Measurements from ENCODE around the gene ANO3.

Gene ANO3

GRCh38 chr11:26662916-26663315 lies 331.0 kb downstream of the ANO3 start:
- Histone ChIP-seq H3K27me3 (no peaks in the 10 kb centered on the region), H3K27ac (no peak overlapping the region), H3K36me3 (no peaks in the 10 kb centered on the region), H3K9me3 (no peaks in the 10 kb centered on the region), H3K4me1 (no peaks in the 10 kb centered on the region), H3K4me3 (no peak overlapping the region)
- no peak for TF ChIP-seq CTCF (IDR thresholded peaks at IDR 0.05)
- no peak for DNase-seq
- intact Hi-C loops (cut with DNase I; ENCODE audit: low total_unique reads), result no loop called here

DNA sequence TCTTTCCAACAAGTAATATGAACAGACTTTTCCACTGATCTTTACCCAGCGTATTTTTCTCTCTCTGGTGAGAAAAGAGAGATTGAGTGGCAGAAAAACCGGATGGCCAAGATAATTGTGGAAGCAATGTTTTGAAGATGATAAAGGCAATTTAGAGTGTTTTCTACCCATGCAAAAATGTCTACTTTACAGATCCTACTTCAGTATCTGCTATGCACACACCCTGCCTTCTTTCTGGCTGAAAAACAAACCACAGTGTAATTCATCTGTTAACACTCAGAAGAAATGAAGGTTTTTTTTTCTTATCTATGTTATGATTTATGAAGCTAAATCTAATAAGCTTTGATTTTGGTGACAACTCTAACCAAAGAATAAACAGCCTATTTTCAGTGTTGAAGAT lies 333.1 kb downstream of the ANO3 start:
- Histone ChIP-seq H3K27me3 (no peaks in the 10 kb centered on the region), H3K9me3 (no peaks in the 10 kb centered on the region), H3K4me3 (no peak overlapping the region), H3K27ac (no peak overlapping the region), H3K36me3 (no peaks in the 10 kb centered on the region), H3K4me1 (no peaks in the 10 kb centered on the region)
- intact Hi-C loops (cut with DNase I; ENCODE audit: low total_unique reads), result no loop called here
- DNase-seq, result no peak
- TF ChIP-seq CTCF (IDR thresholded peaks at IDR 0.05), result no peak

- Histone ChIP-seq H3K36me3 (no peaks in the 10 kb centered on the region), H3K9me3 (no peaks in the 10 kb centered on the region), H3K27ac (no peak overlapping the region), H3K4me1 (no peaks in the 10 kb centered on the region), H3K4me3 (no peak overlapping the region), H3K27me3 (no peaks in the 10 kb centered on the region)
- no peak for DNase-seq
- TF ChIP-seq CTCF (IDR thresholded peaks at IDR 0.05), result no peak
- intact Hi-C loops (cut with DNase I; ENCODE audit: low total_unique reads), result no loop called here
These were observed 334.0 kb downstream of the ANO3 start for GRCh38 chr11:26665946-26666345.

GRCh38 chr11:26675233-26675928 lies 343.5 kb downstream of the ANO3 start:
- intact Hi-C loops (cut with DNase I; ENCODE audit: low total_unique reads), result no loop called here
- Histone ChIP-seq H3K27me3 (no peaks in the 10 kb centered on the region), H3K4me3 (no peak overlapping the region), H3K27ac (no peak overlapping the region), H3K4me1 (no peaks in the 10 kb centered on the region), H3K36me3 (no peaks in the 10 kb centered on the region), H3K9me3 (no peaks in the 10 kb centered on the region)
- no peak for DNase-seq
- no peak for TF ChIP-seq CTCF (IDR thresholded peaks at IDR 0.05)

DNA sequence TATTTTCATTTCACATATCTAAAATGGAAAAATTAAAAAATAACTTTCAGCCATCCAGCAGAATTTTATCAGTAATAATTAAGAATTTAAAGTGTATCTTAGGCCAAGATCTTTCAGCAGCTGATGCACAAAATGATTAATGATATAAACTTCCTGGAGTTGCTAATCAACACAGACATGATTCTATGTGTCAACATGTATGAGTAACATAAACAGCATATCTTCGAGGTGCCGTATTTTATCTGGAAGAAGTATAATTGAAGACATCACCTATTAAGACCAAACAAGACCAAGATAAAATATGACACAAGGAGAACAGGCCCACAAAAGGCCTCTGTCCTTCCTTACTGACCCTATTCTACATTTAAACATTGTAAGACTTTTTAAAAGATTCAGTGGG lies 344.7 kb downstream of the ANO3 start:
- Histone ChIP-seq H3K27me3 (no peaks in the 10 kb centered on the region), H3K9me3 (no peaks in the 10 kb centered on the region), H3K4me1 (no peaks in the 10 kb centered on the region), H3K36me3 (no peaks in the 10 kb centered on the region), H3K27ac (no peak overlapping the region), H3K4me3 (no peak overlapping the region)
- intact Hi-C loops (cut with DNase I; ENCODE audit: low total_unique reads), result no loop called here
- no peak for DNase-seq
- no peak for TF ChIP-seq CTCF (IDR thresholded peaks at IDR 0.05)

DNA sequence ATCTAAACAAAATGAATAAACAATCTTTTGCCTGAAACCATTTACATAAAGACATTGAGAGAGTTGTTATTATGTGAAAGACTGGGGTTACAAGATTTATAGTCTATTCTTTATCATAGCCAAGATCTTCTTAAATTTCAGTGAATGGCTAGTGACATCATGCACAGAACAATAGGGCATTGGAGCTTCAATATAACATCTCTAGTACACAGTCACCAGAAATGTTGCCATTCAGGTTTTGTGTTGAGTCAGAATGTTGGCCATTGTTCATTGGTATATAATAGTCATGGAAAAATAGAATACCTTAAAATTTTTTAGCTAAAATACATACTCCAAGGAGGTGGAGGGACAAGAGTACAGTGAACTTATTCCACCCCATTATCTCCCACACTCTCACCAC lies 345.6 kb downstream of the ANO3 start:
- no peaks in the 10 kb centered on the region for H3K4me1 ChIP-seq
- no peaks in the 10 kb centered on the region for H3K9me3 ChIP-seq
- no peak overlapping the region for H3K27ac ChIP-seq
- no peak for DNase-seq
- intact Hi-C loops (cut with DNase I; ENCODE audit: low total_unique reads), result no loop called here
- H3K4me3 ChIP-seq, result no peak overlapping the region
- no peaks in the 10 kb centered on the region for H3K36me3 ChIP-seq
- no peaks in the 10 kb centered on the region for H3K27me3 ChIP-seq
- no peak for TF ChIP-seq CTCF (IDR thresholded peaks at IDR 0.05)

Data from tibial artery (tissue), 4 donors.